ENCODE results near the gene SFRP5.

DNA sequence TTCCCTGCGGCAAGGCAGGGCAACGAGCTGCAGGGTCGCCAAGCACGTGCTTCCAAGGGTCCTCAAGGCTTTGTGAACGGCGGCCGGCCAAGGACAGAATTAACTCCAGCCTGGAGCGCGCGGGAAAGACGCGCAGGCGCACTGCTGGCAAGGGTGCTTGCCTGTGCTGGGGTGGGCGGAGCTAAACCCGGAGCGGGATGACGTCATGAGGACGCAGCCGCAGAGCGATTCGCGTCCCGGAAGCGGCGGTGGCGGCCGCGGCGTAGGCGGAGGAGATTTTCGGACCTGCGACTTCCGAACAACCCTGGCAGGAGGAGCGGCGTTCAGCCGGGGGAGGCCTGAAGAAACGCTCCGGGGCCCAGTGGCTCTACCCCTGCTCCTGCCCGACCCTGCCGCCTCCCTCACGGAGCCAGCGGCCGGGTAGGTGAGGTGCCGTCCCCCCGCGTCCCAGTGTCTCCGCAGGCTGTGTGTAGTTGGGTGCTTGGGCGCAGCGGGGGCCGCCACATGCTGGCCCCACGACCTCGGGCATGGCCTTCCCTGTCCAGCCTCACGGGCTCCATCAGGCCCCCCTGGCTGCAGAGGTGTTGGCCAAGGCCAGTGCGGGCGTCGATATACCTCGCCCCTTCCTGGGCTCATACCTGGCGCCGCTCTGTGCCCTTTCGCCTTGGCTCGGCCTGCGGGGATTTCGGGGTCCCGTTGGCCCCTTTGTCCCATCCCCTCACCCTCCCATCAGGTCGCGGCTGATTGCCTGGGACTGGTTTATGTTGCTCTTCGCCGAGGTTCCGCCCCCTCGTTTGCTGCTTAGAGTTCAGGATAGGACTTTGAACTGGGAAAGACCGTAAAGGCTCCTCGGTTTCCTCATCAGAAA is 34.7 kb downstream of the SFRP5 start, which contains the start of gene ZFYVE27:
- TF ChIP-seq, protein P1, sequence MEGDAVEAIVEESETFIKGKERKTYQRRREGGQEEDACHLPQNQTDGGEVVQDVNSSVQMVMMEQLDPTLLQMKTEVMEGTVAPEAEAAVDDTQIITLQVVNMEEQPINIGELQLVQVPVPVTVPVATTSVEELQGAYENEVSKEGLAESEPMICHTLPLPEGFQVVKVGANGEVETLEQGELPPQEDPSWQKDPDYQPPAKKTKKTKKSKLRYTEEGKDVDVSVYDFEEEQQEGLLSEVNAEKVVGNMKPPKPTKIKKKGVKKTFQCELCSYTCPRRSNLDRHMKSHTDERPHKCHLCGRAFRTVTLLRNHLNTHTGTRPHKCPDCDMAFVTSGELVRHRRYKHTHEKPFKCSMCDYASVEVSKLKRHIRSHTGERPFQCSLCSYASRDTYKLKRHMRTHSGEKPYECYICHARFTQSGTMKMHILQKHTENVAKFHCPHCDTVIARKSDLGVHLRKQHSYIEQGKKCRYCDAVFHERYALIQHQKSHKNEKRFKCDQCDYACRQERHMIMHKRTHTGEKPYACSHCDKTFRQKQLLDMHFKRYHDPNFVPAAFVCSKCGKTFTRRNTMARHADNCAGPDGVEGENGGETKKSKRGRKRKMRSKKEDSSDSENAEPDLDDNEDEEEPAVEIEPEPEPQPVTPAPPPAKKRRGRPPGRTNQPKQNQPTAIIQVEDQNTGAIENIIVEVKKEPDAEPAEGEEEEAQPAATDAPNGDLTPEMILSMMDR (IDR thresholded peaks at IDR 0.05; ENCODE audit: insufficient read depth, low read length), result no peak
- no peak for TF ChIP-seq SPI1 (IDR thresholded peaks at IDR 0.05; ENCODE audit: borderline replicate concordance, low read depth)
- TF ChIP-seq POLR2AphosphoS5 (IDR thresholded peaks at IDR 0.05; ENCODE audit: low read depth), result peak; percentile 90
- TF ChIP-seq, protein P2, sequence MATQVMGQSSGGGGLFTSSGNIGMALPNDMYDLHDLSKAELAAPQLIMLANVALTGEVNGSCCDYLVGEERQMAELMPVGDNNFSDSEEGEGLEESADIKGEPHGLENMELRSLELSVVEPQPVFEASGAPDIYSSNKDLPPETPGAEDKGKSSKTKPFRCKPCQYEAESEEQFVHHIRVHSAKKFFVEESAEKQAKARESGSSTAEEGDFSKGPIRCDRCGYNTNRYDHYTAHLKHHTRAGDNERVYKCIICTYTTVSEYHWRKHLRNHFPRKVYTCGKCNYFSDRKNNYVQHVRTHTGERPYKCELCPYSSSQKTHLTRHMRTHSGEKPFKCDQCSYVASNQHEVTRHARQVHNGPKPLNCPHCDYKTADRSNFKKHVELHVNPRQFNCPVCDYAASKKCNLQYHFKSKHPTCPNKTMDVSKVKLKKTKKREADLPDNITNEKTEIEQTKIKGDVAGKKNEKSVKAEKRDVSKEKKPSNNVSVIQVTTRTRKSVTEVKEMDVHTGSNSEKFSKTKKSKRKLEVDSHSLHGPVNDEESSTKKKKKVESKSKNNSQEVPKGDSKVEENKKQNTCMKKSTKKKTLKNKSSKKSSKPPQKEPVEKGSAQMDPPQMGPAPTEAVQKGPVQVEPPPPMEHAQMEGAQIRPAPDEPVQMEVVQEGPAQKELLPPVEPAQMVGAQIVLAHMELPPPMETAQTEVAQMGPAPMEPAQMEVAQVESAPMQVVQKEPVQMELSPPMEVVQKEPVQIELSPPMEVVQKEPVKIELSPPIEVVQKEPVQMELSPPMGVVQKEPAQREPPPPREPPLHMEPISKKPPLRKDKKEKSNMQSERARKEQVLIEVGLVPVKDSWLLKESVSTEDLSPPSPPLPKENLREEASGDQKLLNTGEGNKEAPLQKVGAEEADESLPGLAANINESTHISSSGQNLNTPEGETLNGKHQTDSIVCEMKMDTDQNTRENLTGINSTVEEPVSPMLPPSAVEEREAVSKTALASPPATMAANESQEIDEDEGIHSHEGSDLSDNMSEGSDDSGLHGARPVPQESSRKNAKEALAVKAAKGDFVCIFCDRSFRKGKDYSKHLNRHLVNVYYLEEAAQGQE (IDR thresholded peaks at IDR 0.05; ENCODE audit: insufficient replicate concordance, low read depth), result peak; percentile 11
- no peak for TF ChIP-seq GABPA (IDR thresholded peaks at IDR 0.05; ENCODE audit: low read depth)

Measured in HL-60 (cell line).